Measurements from ENCODE around the gene ARF1. TPM values are rescaled to one million over a fixed set of nuclear protein-coding genes. Genes with fewer than 3 reads are reported as not detected.

The ARF1 gene
- total and polyA plus RNA-seq, 2 donors (not counting 1 experiment from before 2014, with no cell fraction given): 193 to 389 TPM

DNA sequence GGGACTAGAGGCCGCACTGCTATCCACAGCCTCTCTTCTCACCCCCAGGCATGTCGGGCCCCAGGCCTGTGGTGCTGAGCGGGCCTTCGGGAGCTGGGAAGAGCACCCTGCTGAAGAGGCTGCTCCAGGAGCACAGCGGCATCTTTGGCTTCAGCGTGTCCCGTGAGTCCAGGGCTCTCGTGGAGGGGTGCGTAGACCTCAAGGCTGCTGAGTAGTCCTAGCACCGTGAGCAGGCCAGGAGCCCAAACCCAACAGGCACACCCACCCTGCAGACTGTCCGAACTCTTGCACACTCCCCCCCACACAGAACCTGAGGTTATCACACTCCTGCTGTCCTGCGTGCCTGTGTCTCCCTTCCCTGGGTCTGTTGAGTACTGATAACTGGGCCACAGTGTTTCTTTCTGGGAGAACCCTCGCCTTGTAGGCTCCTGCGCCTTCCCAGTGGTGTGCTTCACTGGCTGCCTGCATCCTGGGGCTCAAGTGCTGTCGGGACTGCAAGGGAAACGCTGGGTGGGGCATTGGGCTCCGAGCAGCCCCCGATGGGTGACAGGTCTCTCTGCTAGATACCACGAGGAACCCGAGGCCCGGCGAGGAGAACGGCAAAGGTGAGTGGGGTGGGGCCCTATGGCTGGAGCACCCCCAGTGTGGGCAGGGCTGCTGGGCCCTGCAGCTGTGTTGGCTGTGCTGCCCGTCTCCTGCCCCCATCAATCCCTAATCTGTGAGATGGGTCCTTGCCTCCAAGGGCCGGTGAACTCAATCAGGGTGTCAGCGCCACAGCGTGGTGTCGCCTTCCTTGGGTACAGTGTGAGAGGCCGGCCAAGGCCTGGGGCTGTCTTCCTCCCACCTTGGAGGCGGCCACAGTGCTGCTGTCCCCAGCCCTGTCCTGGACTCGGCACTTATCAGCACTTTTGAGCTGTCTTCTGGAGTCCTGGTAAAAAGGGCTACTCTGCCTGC, 63.2 kb downstream of the ARF1 start:
- intact Hi-C loops (cut with micrococcal nuclease): no loop called here
- no peak overlapping the region for H2AFZ ChIP-seq (ENCODE audit: insufficient read depth, low read depth, low read length, poor library complexity, severe bottlenecking)
- H3K27me3 ChIP-seq (replicated peaks in 1 of 4; ENCODE audit: control extremely low read depth in 1 of 4, control insufficient read depth in 3 of 4, insufficient read depth in 4 of 4, low read length in 3 of 4): no peaks in the 10 kb centered on the region
- ATAC-seq (ENCODE audit: low read depth): no peak
- Mint-ChIP-seq H3K4me1 (peaks cover 33% of the 10 kb centered on the region), H3K27me3 (no peaks in the 10 kb centered on the region), H3K4me3 (no peak overlapping the region), H3K9me3 (ENCODE audit: insufficient read depth) (no peaks in the 10 kb centered on the region), H3K27ac (no peak overlapping the region)
- peaks cover 0 to 49% of the 10 kb centered on the region in 2 experiments for H3K36me3 ChIP-seq (replicated peaks in 1 of 2; ENCODE audit: control extremely low read depth in 1 of 2, control insufficient read depth in 1 of 2, extremely low read depth in 1 of 2, insufficient read depth in 2 of 2, low read length in 1 of 2)
- 96% methylated on average over 31 of the region's 31 CpGs for WGBS (ENCODE audit: insufficient coverage)
- no peak overlapping the region for H3K4me2 ChIP-seq (replicated peaks; ENCODE audit: low read depth, low read length, poor library complexity, severe bottlenecking)
- peaks cover 59% of the 10 kb centered on the region for H3K79me2 ChIP-seq (ENCODE audit: control insufficient read depth, insufficient read depth, low read length)
- TF ChIP-seq, protein P1, sequence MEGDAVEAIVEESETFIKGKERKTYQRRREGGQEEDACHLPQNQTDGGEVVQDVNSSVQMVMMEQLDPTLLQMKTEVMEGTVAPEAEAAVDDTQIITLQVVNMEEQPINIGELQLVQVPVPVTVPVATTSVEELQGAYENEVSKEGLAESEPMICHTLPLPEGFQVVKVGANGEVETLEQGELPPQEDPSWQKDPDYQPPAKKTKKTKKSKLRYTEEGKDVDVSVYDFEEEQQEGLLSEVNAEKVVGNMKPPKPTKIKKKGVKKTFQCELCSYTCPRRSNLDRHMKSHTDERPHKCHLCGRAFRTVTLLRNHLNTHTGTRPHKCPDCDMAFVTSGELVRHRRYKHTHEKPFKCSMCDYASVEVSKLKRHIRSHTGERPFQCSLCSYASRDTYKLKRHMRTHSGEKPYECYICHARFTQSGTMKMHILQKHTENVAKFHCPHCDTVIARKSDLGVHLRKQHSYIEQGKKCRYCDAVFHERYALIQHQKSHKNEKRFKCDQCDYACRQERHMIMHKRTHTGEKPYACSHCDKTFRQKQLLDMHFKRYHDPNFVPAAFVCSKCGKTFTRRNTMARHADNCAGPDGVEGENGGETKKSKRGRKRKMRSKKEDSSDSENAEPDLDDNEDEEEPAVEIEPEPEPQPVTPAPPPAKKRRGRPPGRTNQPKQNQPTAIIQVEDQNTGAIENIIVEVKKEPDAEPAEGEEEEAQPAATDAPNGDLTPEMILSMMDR (IDR thresholded peaks at IDR 0.05): no peak
- TF ChIP-seq EZH2 (IDR thresholded peaks at IDR 0.05; ENCODE audit: borderline replicate concordance, insufficient read depth, low read depth, low read length, poor library complexity, severe bottlenecking): no peak
- no peak overlapping the region for H3K9ac ChIP-seq (ENCODE audit: low read length)
- DNase-seq: no peak
- peaks cover 30 to 40% of the 10 kb centered on the region in 2 donors for H3K4me1 ChIP-seq (ENCODE audit: control insufficient read depth in 2 of 2, insufficient read depth in 2 of 2, low read length in 2 of 2)
- ChIA-PET CTCF (no interaction called here), POLR2A (interaction anchor here (0.6 to 0.8 kb wide), 2 partner anchors 20 to 36 kb away, joined by 3 read pairs; partner anchors contain the start of gene IBA57)
- H3K4me3 ChIP-seq (ENCODE audit: control extremely low read depth in 1 of 5, extremely low read depth in 1 of 5, insufficient read depth in 1 of 5, low read depth in 2 of 5, low read length in 4 of 5): no peak overlapping the region
- H4K20me1 ChIP-seq (ENCODE audit: control insufficient read depth, insufficient read depth, low read length, poor library complexity, severe bottlenecking): peaks cover 94% of the 10 kb centered on the region
- no peak overlapping the region for H3K27ac ChIP-seq (ENCODE audit: low read length in 2 of 2)
- no peaks in the 10 kb centered on the region for H3K9me3 ChIP-seq (ENCODE audit: control extremely low read depth in 1 of 3, control insufficient read depth in 2 of 3, insufficient read depth in 1 of 3, low read length in 2 of 3)

All from B cell (primary cell).